H9 (cell line): Measurements from ENCODE around the gene ZNF69. TPM values are rescaled to one million over a fixed set of nuclear protein-coding genes. Genes with fewer than 3 reads are reported as not detected.

Experiments used
- DNase-seq: peaks from one replicate; pipeline ENCODE4 v3.0.0-alpha.2; 2017
- H2AFZ ChIP-seq: one replicate; pipeline ENCODE4 v1.6.1; 2013; ENCODE audit warnings: mild to moderate bottlenecking, low read length, control low read depth, moderate library complexity
- H2AK5ac ChIP-seq: 2 replicates; pipeline ENCODE4 v1.6.1; 2013; ENCODE audit warnings: low read length, control low read depth, mixed read lengths; ENCODE audit not compliant: insufficient read length
- H2BK120ac ChIP-seq: one replicate; pipeline ENCODE4 v1.6.1; 2013; ENCODE audit warnings: low read depth, mild to moderate bottlenecking, low read length, control low read depth, inconsistent platforms; ENCODE audit not compliant: poor library complexity, severe bottlenecking
- H2BK12ac ChIP-seq: 2 replicates; pipeline ENCODE4 v1.6.1; 2013; ENCODE audit warnings: low read length, control low read depth, mixed read lengths, low read depth; ENCODE audit not compliant: insufficient read length
- H2BK15ac ChIP-seq: 2 replicates; pipeline ENCODE4 v1.6.1; 2013; ENCODE audit warnings: low read depth, low read length, control low read depth
- H2BK20ac ChIP-seq: one replicate; pipeline ENCODE4 v1.6.1; 2013; ENCODE audit warnings: low read depth, mild to moderate bottlenecking, low read length, control low read depth, inconsistent platforms; ENCODE audit not compliant: poor library complexity, severe bottlenecking
- H2BK5ac ChIP-seq: 2 replicates; pipeline ENCODE4 v1.6.1; 2013; ENCODE audit warnings: low read length, control low read depth, mixed read lengths; ENCODE audit not compliant: insufficient read length
- H3K14ac ChIP-seq: 2 replicates; pipeline ENCODE4 v1.6.1; 2013; ENCODE audit warnings: low read length, control low read depth; ENCODE audit not compliant: insufficient read depth
- H3K18ac ChIP-seq: 2 replicates; pipeline ENCODE4 v1.6.1; 2013; ENCODE audit warnings: low read depth, mild to moderate bottlenecking, mixed read lengths, low read length, control low read depth; ENCODE audit not compliant: insufficient read length
- H3K23ac ChIP-seq: 2 replicates; pipeline ENCODE4 v1.6.1; 2013; ENCODE audit warnings: low read length, control low read depth, mixed read lengths, low read depth; ENCODE audit not compliant: insufficient read length
- H3K23me2 ChIP-seq: 2 replicates; pipeline ENCODE4 v1.6.1; 2013; ENCODE audit warnings: low read depth, mild to moderate bottlenecking, mixed read lengths, low read length, control low read depth; ENCODE audit not compliant: insufficient read length, poor library complexity, severe bottlenecking
- H3K27ac ChIP-seq: 2 replicates; pipeline ENCODE4 v1.5.1; 2013; ENCODE audit warnings: low read length, control low read depth, mixed read lengths, low read depth; ENCODE audit not compliant: insufficient read length
- H3K27me3 ChIP-seq: 2 replicates; pipeline ENCODE4 v1.6.1; 2013; ENCODE audit warnings: low read length, control low read depth, inconsistent platforms; ENCODE audit not compliant: insufficient read depth
- H3K4ac ChIP-seq: 2 replicates; pipeline ENCODE4 v1.6.1; 2013; ENCODE audit warnings: low read depth, mild to moderate bottlenecking, control low read depth, inconsistent platforms, low read length, moderate library complexity
- H3K4me1 ChIP-seq: 2 replicates; pipeline ENCODE4 v1.6.1; 2013; ENCODE audit warnings: low read length, control low read depth, inconsistent platforms; ENCODE audit not compliant: insufficient read depth
- H3K4me2 ChIP-seq: 2 replicates; pipeline ENCODE4 v1.6.1; 2013; ENCODE audit warnings: low read length, control low read depth, mixed read lengths; ENCODE audit not compliant: insufficient read length, insufficient read depth
- H3K56ac ChIP-seq: 2 replicates; pipeline ENCODE4 v1.6.1; 2013; ENCODE audit warnings: low read depth, mild to moderate bottlenecking, mixed read lengths, low read length, control low read depth; ENCODE audit not compliant: insufficient read length
- H3K79me1 ChIP-seq: 2 replicates; pipeline ENCODE4 v1.6.1; 2013; ENCODE audit warnings: low read depth, mild to moderate bottlenecking, moderate library complexity, low read length, control low read depth, inconsistent platforms; ENCODE audit not compliant: insufficient read depth, poor library complexity, severe bottlenecking
- H3K79me2 ChIP-seq: 2 replicates; pipeline ENCODE4 v1.6.1; 2013; ENCODE audit warnings: low read length, control low read depth, inconsistent platforms; ENCODE audit not compliant: insufficient read depth
- H3K9ac ChIP-seq: 2 replicates; pipeline ENCODE4 v1.6.1; 2013; ENCODE audit warnings: low read length, control low read depth, mixed read lengths; ENCODE audit not compliant: insufficient read length; ENCODE audit errors: extremely low read depth
- H3K9me3 ChIP-seq: one replicate; pipeline ENCODE4 v1.6.1; 2013; ENCODE audit warnings: low read depth, low read length, inconsistent platforms; ENCODE audit not compliant: control insufficient read depth
- H3T11ph ChIP-seq: one replicate; pipeline ENCODE4 v1.6.1; 2013; ENCODE audit warnings: mild to moderate bottlenecking, low read length, control low read depth, inconsistent platforms
- H4K20me1 ChIP-seq: one replicate; pipeline ENCODE4 v1.6.1; 2013; ENCODE audit not compliant: control insufficient read depth, insufficient read length, insufficient read depth
- H4K5ac ChIP-seq: 2 replicates; pipeline ENCODE4 v1.6.1; 2013; ENCODE audit warnings: low read depth, mild to moderate bottlenecking, mixed read lengths, low read length, control low read depth; ENCODE audit not compliant: insufficient read length
- H4K8ac ChIP-seq: replicated peaks from 2 replicates; pipeline ENCODE4 v1.6.1; 2013; ENCODE audit warnings: low read length, control low read depth, mixed read lengths, low read depth; ENCODE audit not compliant: insufficient read length
- H4K91ac ChIP-seq: 2 replicates; pipeline ENCODE4 v1.6.1; 2013; ENCODE audit warnings: low read depth, mild to moderate bottlenecking, moderate library complexity, mixed read lengths, low read length, control low read depth; ENCODE audit not compliant: insufficient read length
- H3K27ac Mint-ChIP-seq, 3 experiments: 2 replicates in 2 of 3; 3 replicates in 1 of 3; pipeline ENCODE4 v1.8.0; 2020 to 2021; ENCODE audit warnings: mixed read lengths in 3 of 3, mild to moderate bottlenecking in 1 of 3, moderate library complexity in 1 of 3
- H3K27me3 Mint-ChIP-seq: 2 replicates; pipeline ENCODE4 v1.8.0; 2021; ENCODE audit warnings: low read depth, mild to moderate bottlenecking, moderate library complexity, mixed read lengths
- H3K36me3 Mint-ChIP-seq, 3 experiments: 2 replicates in 2 of 3; 3 replicates in 1 of 3; pipeline ENCODE4 v1.8.0; 2020 to 2021; ENCODE audit warnings: low read depth in 3 of 3, mixed read lengths in 3 of 3; ENCODE audit not compliant: insufficient read depth in 1 of 3
- H3K4me1 Mint-ChIP-seq, 2 experiments: 2 replicates each; pipeline ENCODE4 v1.8.0; 2020; ENCODE audit warnings: mixed read lengths in 2 of 2
- H3K4me3 Mint-ChIP-seq, 2 experiments: 2 replicates in 1 of 2; 3 replicates in 1 of 2; pipeline ENCODE4 v1.8.0; 2020 to 2021; ENCODE audit warnings: mild to moderate bottlenecking in 2 of 2, mixed read lengths in 2 of 2, moderate library complexity in 1 of 2
- H3K9me3 Mint-ChIP-seq, 2 experiments: 2 replicates in 1 of 2; 3 replicates in 1 of 2; pipeline ENCODE4 v1.8.0; 2020; ENCODE audit warnings: mild to moderate bottlenecking in 2 of 2, mixed read lengths in 2 of 2, moderate library complexity in 1 of 2
- WGBS: extraction: QIAGEN DNeasy Blood & Tissue Kit; methylation state at CpG from one replicate; pipeline ENCODE4 v1.1.7; 2013; ENCODE audit warnings: missing lambda C conversion rate, low lambda C conversion rate, mixed read lengths; ENCODE audit not compliant: insufficient read length; ENCODE audit errors: extremely low coverage; 5-methylcytosine and 5-hydroxymethylcytosine counted together
- total RNA-seq: library from RNA; stranded (reverse); gene quantifications from 2 replicates; pipeline ENCODE4 v1.2.1, GENCODE V29; 2021
- TF ChIP-seq, protein P1 (sequence below): fragments of 200-600 bp; sonication (generic); conservative IDR thresholded peaks from 3 replicates; pipeline ENCODE4 v1.8.0; 2021; ENCODE audit warnings: antibody characterized with exemption, mild to moderate bottlenecking

Gene ZNF69
- total RNA-seq, 1 experiment from 2014 or later: 27.3 TPM

DNA sequence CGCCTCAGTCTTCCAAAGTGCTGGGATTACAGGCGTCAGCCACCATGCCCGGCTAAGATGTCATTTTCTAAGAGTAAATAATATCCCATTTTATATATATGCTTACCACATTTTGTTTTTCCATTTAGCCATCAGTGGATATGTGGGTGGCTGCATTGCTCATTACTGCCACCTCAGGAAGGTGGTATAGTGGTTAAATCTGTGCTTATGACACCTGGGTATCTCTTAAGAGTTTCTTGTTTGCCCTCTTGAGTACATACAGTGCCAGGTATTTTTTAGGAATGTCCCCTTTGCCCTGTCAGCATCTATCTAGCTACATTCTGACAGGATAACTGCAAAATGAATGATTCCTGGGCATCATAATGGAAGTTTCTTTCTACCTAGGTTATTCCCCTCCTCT is 14.6 kb downstream of the ZNF69 start:
- Histone ChIP-seq H3K4me1 (no peaks in the 10 kb centered on the region), H3K27ac (no peak overlapping the region)

More for the DNA sequence above, 14.6 kb downstream of the ZNF69 start:
- Histone ChIP-seq H2BK20ac (no peak overlapping the region), H3K79me2 (no peaks in the 10 kb centered on the region), H3K9ac (no peak overlapping the region), H3K4ac (no peak overlapping the region), H2BK12ac (no peak overlapping the region), H3T11ph (no peak overlapping the region), H3K23ac (no peak overlapping the region), H4K91ac (no peak overlapping the region), H3K18ac (no peak overlapping the region), H4K8ac (no peak overlapping the region), H3K14ac (no peak overlapping the region), H3K56ac (no peak overlapping the region), H3K23me2 (no peaks in the 10 kb centered on the region), H2BK15ac (no peak overlapping the region), H3K4me2 (no peak overlapping the region), H2AK5ac (no peak overlapping the region), H4K20me1 (no peaks in the 10 kb centered on the region), H2BK120ac (no peak overlapping the region), H3K79me1 (peaks cover 4% of the 10 kb centered on the region), H2BK5ac (no peak overlapping the region), H2AFZ (no peak overlapping the region), H4K5ac (no peak overlapping the region), H3K27me3 (no peaks in the 10 kb centered on the region), H3K9me3 (peaks cover 65% of the 10 kb centered on the region)
- peaks cover 92 to 93% of the 10 kb centered on the region in 2 experiments for H3K9me3 Mint-ChIP-seq
- peaks cover 83 to 94% (median 92%) of the 10 kb centered on the region in 3 experiments for H3K36me3 Mint-ChIP-seq
- H3K27ac Mint-ChIP-seq: no peak overlapping the region
- TF ChIP-seq, protein P1, sequence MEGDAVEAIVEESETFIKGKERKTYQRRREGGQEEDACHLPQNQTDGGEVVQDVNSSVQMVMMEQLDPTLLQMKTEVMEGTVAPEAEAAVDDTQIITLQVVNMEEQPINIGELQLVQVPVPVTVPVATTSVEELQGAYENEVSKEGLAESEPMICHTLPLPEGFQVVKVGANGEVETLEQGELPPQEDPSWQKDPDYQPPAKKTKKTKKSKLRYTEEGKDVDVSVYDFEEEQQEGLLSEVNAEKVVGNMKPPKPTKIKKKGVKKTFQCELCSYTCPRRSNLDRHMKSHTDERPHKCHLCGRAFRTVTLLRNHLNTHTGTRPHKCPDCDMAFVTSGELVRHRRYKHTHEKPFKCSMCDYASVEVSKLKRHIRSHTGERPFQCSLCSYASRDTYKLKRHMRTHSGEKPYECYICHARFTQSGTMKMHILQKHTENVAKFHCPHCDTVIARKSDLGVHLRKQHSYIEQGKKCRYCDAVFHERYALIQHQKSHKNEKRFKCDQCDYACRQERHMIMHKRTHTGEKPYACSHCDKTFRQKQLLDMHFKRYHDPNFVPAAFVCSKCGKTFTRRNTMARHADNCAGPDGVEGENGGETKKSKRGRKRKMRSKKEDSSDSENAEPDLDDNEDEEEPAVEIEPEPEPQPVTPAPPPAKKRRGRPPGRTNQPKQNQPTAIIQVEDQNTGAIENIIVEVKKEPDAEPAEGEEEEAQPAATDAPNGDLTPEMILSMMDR: no peak
- H3K27me3 Mint-ChIP-seq: peaks cover 14% of the 10 kb centered on the region
- H3K4me1 Mint-ChIP-seq: no peaks in the 10 kb centered on the region
- H3K4me3 Mint-ChIP-seq: no peak overlapping the region
- no CpG with 5 or more reads among the region's 3 CpGs for WGBS
- DNase-seq: no peak
